Measurements from ENCODE around the gene GPR75.
"Not testable (repeated sequence)": the region's sequence is repeated elsewhere in the genome, so short reads cannot be mapped to it uniquely, and the experiment has no call there.

GPR75 gene

GRCh38 chr2:53851052-53851757 is 8.6 kb downstream of the GPR75 start:
- H3K4me3 ChIP-seq (ENCODE audit: low read depth in 1 of 2, low read length in 2 of 2); H3K27me3 ChIP-seq (ENCODE audit: control insufficient read depth in 1 of 2, insufficient read depth in 2 of 2, low read length in 2 of 2); H3K4me1 ChIP-seq (ENCODE audit: insufficient read depth, low read length); H3K9me3 ChIP-seq (ENCODE audit: low read length); H3K27ac ChIP-seq (ENCODE audit: low read depth, low read length); H3K9ac ChIP-seq (ENCODE audit: low read length): not testable (repeated sequence)
- peaks cover 13% of the 10 kb centered on the region for H3K36me3 ChIP-seq (ENCODE audit: insufficient read depth, low read length)

- H3K9me3 ChIP-seq (ENCODE audit: low read length): no peaks in the 10 kb centered on the region
- no peak overlapping the region for H3K9ac ChIP-seq (ENCODE audit: low read length)
- no peak overlapping the region for H3K27ac ChIP-seq (ENCODE audit: low read depth, low read length)
- H3K36me3 ChIP-seq (ENCODE audit: insufficient read depth, low read length): no peaks in the 10 kb centered on the region
- H3K4me3 ChIP-seq (ENCODE audit: low read depth in 1 of 2, low read length in 2 of 2): no peak overlapping the region
- H3K4me1 ChIP-seq (ENCODE audit: insufficient read depth, low read length): no peaks in the 10 kb centered on the region
- no peaks in the 10 kb centered on the region for H3K27me3 ChIP-seq (ENCODE audit: control insufficient read depth in 1 of 2, insufficient read depth in 2 of 2, low read length in 2 of 2)
Measured at GRCh38 chr2:53848062-53848461, 11.7 kb downstream of the GPR75 start.

- H3K9me3 ChIP-seq (ENCODE audit: low read length): no peaks in the 10 kb centered on the region
- no peak overlapping the region for H3K9ac ChIP-seq (ENCODE audit: low read length)
- no peak overlapping the region for H3K4me3 ChIP-seq (ENCODE audit: low read depth in 1 of 2, low read length in 2 of 2)
- H3K4me1 ChIP-seq (ENCODE audit: insufficient read depth, low read length): no peaks in the 10 kb centered on the region
- no peaks in the 10 kb centered on the region for H3K36me3 ChIP-seq (ENCODE audit: insufficient read depth, low read length)
- H3K27me3 ChIP-seq (ENCODE audit: control insufficient read depth in 1 of 2, insufficient read depth in 2 of 2, low read length in 2 of 2): no peaks in the 10 kb centered on the region
- no peak overlapping the region for H3K27ac ChIP-seq (ENCODE audit: low read depth, low read length)
Measured at GRCh38 chr2:53843595-53843994, 16.2 kb downstream of the GPR75 start.

- no peaks in the 10 kb centered on the region for H3K27me3 ChIP-seq (ENCODE audit: control insufficient read depth in 1 of 2, insufficient read depth in 2 of 2, low read length in 2 of 2)
- H3K4me1 ChIP-seq (ENCODE audit: insufficient read depth, low read length): no peaks in the 10 kb centered on the region
- no peak overlapping the region for H3K4me3 ChIP-seq (ENCODE audit: low read depth in 1 of 2, low read length in 2 of 2)
- no peak overlapping the region for H3K27ac ChIP-seq (ENCODE audit: low read depth, low read length)
- H3K36me3 ChIP-seq (ENCODE audit: insufficient read depth, low read length): no peaks in the 10 kb centered on the region
- no peak overlapping the region for H3K9ac ChIP-seq (ENCODE audit: low read length)
- H3K9me3 ChIP-seq (ENCODE audit: low read length): no peaks in the 10 kb centered on the region
Measured at GRCh38 chr2:53842891-53843290, 16.9 kb downstream of the GPR75 start.

GRCh38 chr2:53841651-53842050 is 18.1 kb downstream of the GPR75 start:
- H3K9ac ChIP-seq (ENCODE audit: low read length); H3K9me3 ChIP-seq (ENCODE audit: low read length); H3K4me1 ChIP-seq (ENCODE audit: insufficient read depth, low read length); H3K4me3 ChIP-seq (ENCODE audit: low read depth in 1 of 2, low read length in 2 of 2); H3K27ac ChIP-seq (ENCODE audit: low read depth, low read length); H3K27me3 ChIP-seq (ENCODE audit: control insufficient read depth in 1 of 2, insufficient read depth in 2 of 2, low read length in 2 of 2); H3K36me3 ChIP-seq (ENCODE audit: insufficient read depth, low read length): not testable (repeated sequence)

GRCh38 chr2:53840580-53840979 is 19.2 kb downstream of the GPR75 start:
- H3K9me3 ChIP-seq (ENCODE audit: low read length): no peaks in the 10 kb centered on the region
- no peak overlapping the region for H3K4me3 ChIP-seq (ENCODE audit: low read depth in 1 of 2, low read length in 2 of 2)
- no peaks in the 10 kb centered on the region for H3K36me3 ChIP-seq (ENCODE audit: insufficient read depth, low read length)
- H3K4me1 ChIP-seq (ENCODE audit: insufficient read depth, low read length): no peaks in the 10 kb centered on the region
- H3K27me3 ChIP-seq (ENCODE audit: control insufficient read depth in 1 of 2, insufficient read depth in 2 of 2, low read length in 2 of 2): no peaks in the 10 kb centered on the region
- H3K27ac ChIP-seq (ENCODE audit: low read depth, low read length): no peak overlapping the region
- no peak overlapping the region for H3K9ac ChIP-seq (ENCODE audit: low read length)

GRCh38 chr2:53829980-53830290 is 29.8 kb downstream of the GPR75 start:
- not testable (repeated sequence) for H3K27ac ChIP-seq (ENCODE audit: low read depth, low read length); H3K4me1 ChIP-seq (ENCODE audit: insufficient read depth, low read length); H3K4me3 ChIP-seq (ENCODE audit: low read depth in 1 of 2, low read length in 2 of 2); H3K36me3 ChIP-seq (ENCODE audit: insufficient read depth, low read length); H3K27me3 ChIP-seq (ENCODE audit: control insufficient read depth in 1 of 2, insufficient read depth in 2 of 2, low read length in 2 of 2); H3K9me3 ChIP-seq (ENCODE audit: low read length); H3K9ac ChIP-seq (ENCODE audit: low read length)

GRCh38 chr2:53829273-53829979 is 30.3 kb downstream of the GPR75 start:
- H3K4me1 ChIP-seq (ENCODE audit: insufficient read depth, low read length): no peaks in the 10 kb centered on the region
- H3K27ac ChIP-seq (ENCODE audit: low read depth, low read length): no peak overlapping the region
- no peaks in the 10 kb centered on the region for H3K27me3 ChIP-seq (ENCODE audit: control insufficient read depth in 1 of 2, insufficient read depth in 2 of 2, low read length in 2 of 2)
- no peak overlapping the region for H3K9ac ChIP-seq (ENCODE audit: low read length)
- H3K4me3 ChIP-seq (ENCODE audit: low read depth in 1 of 2, low read length in 2 of 2): no peak overlapping the region
- H3K9me3 ChIP-seq (ENCODE audit: low read length): no peaks in the 10 kb centered on the region
- H3K36me3 ChIP-seq (ENCODE audit: insufficient read depth, low read length): no peaks in the 10 kb centered on the region

- Histone ChIP-seq H3K36me3 (ENCODE audit: insufficient read depth, low read length) (no peaks in the 10 kb centered on the region), H3K9me3 (ENCODE audit: low read length) (no peaks in the 10 kb centered on the region), H3K4me1 (ENCODE audit: insufficient read depth, low read length) (no peaks in the 10 kb centered on the region), H3K27ac (ENCODE audit: low read depth, low read length) (no peak overlapping the region), H3K4me3 (ENCODE audit: low read depth in 1 of 2, low read length in 2 of 2) (no peak overlapping the region), H3K9ac (ENCODE audit: low read length) (no peak overlapping the region), H3K27me3 (ENCODE audit: control insufficient read depth in 1 of 2, insufficient read depth in 2 of 2, low read length in 2 of 2) (no peaks in the 10 kb centered on the region)
Measured at GRCh38 chr2:53828331-53828730, 31.4 kb downstream of the GPR75 start.

- H3K9ac ChIP-seq (ENCODE audit: low read length): no peak overlapping the region
- no peak overlapping the region for H3K27ac ChIP-seq (ENCODE audit: low read depth, low read length)
- no peaks in the 10 kb centered on the region for H3K4me1 ChIP-seq (ENCODE audit: insufficient read depth, low read length)
- H3K36me3 ChIP-seq (ENCODE audit: insufficient read depth, low read length): no peaks in the 10 kb centered on the region
- H3K27me3 ChIP-seq (ENCODE audit: control insufficient read depth in 1 of 2, insufficient read depth in 2 of 2, low read length in 2 of 2): no peaks in the 10 kb centered on the region
- H3K4me3 ChIP-seq (ENCODE audit: low read depth in 1 of 2, low read length in 2 of 2): no peak overlapping the region
- no peaks in the 10 kb centered on the region for H3K9me3 ChIP-seq (ENCODE audit: low read length)
Measured at GRCh38 chr2:53827398-53828175, 32.2 kb downstream of the GPR75 start.

- Histone ChIP-seq H3K9me3 (ENCODE audit: low read length) (no peaks in the 10 kb centered on the region), H3K4me3 (ENCODE audit: low read depth in 1 of 2, low read length in 2 of 2) (no peak overlapping the region), H3K27ac (ENCODE audit: low read depth, low read length) (no peak overlapping the region), H3K4me1 (ENCODE audit: insufficient read depth, low read length) (no peaks in the 10 kb centered on the region), H3K27me3 (ENCODE audit: control insufficient read depth in 1 of 2, insufficient read depth in 2 of 2, low read length in 2 of 2) (no peaks in the 10 kb centered on the region), H3K9ac (ENCODE audit: low read length) (no peak overlapping the region), H3K36me3 (ENCODE audit: insufficient read depth, low read length) (no peaks in the 10 kb centered on the region)
Measured at GRCh38 chr2:53826587-53827397, 33.0 kb downstream of the GPR75 start.
